Trophoblast cell (in vitro differentiated cells and primary cell): ENCODE results near the gene DKK1.
"Not testable (repeated sequence)": the region's sequence is repeated elsewhere in the genome, so short reads cannot be mapped to it uniquely, and the experiment has no call there.

Source experiments
- DNase-seq, 2 donors: peaks; one replicate each; pipeline ENCODE4 v3.0.0-alpha.2; 2016
- H2AFZ ChIP-seq: 2 replicates; pipeline ENCODE4 v1.6.1; 2013; ENCODE audit warnings: low read length, moderate library complexity, mild to moderate bottlenecking; ENCODE audit not compliant: insufficient read depth, poor library complexity
- H2AK5ac ChIP-seq: 2 replicates; pipeline ENCODE4 v1.6.1; 2013; ENCODE audit warnings: mild to moderate bottlenecking, low read length
- H2BK120ac ChIP-seq: 2 replicates; pipeline ENCODE4 v1.6.1; 2013; ENCODE audit warnings: low read length, mild to moderate bottlenecking, moderate library complexity; ENCODE audit not compliant: insufficient read depth, poor library complexity
- H2BK12ac ChIP-seq: 2 replicates; pipeline ENCODE4 v1.6.1; 2013; ENCODE audit warnings: mild to moderate bottlenecking, low read length, moderate library complexity
- H2BK5ac ChIP-seq: 2 replicates; pipeline ENCODE4 v1.6.1; 2013; ENCODE audit warnings: low read length, low read depth, moderate library complexity, mild to moderate bottlenecking; ENCODE audit not compliant: poor library complexity
- H3K14ac ChIP-seq: 2 replicates; pipeline ENCODE4 v1.6.1; 2013; ENCODE audit warnings: mild to moderate bottlenecking, low read length
- H3K18ac ChIP-seq: 2 replicates; pipeline ENCODE4 v1.6.1; 2013; ENCODE audit warnings: mild to moderate bottlenecking, low read length
- H3K23ac ChIP-seq: 2 replicates; pipeline ENCODE4 v1.6.1; 2013; ENCODE audit warnings: low read length
- H3K27ac ChIP-seq: 2 replicates; pipeline ENCODE4 v1.5.1; 2013; ENCODE audit warnings: low read depth, mild to moderate bottlenecking, inconsistent platforms, low read length, moderate library complexity
- H3K27me3 ChIP-seq: 2 replicates; pipeline ENCODE4 v1.6.1; 2013; ENCODE audit warnings: inconsistent platforms, mild to moderate bottlenecking, low read length, moderate library complexity; ENCODE audit not compliant: insufficient read depth
- H3K36me3 ChIP-seq, 2 experiments: 1 replicate in 1 of 2; 2 replicates in 1 of 2; pipeline ENCODE4 v1.6.1; 2013; ENCODE audit warnings: low read length in 2 of 2, mild to moderate bottlenecking in 2 of 2, moderate library complexity in 1 of 2; ENCODE audit not compliant: insufficient read depth in 2 of 2, control insufficient read depth in 1 of 2
- H3K4ac ChIP-seq: 2 replicates; pipeline ENCODE4 v1.6.1; 2013; ENCODE audit warnings: low read depth, mild to moderate bottlenecking, low read length, moderate library complexity
- H3K4me1 ChIP-seq, 2 experiments: 1 replicate in 1 of 2; 2 replicates in 1 of 2; pipeline ENCODE4 v1.6.1; 2013; ENCODE audit warnings: low read length in 2 of 2, mild to moderate bottlenecking in 2 of 2, moderate library complexity in 1 of 2; ENCODE audit not compliant: insufficient read depth in 2 of 2, control insufficient read depth in 1 of 2
- H3K4me2 ChIP-seq: 2 replicates; pipeline ENCODE4 v1.6.1; 2013; ENCODE audit warnings: inconsistent platforms, mild to moderate bottlenecking, low read length, moderate library complexity
- H3K4me3 ChIP-seq: 2 replicates; pipeline ENCODE4 v1.5.1; 2013; ENCODE audit warnings: mild to moderate bottlenecking, low read depth, low read length, inconsistent platforms
- H3K79me1 ChIP-seq: one replicate; pipeline ENCODE4 v1.6.1; 2013; ENCODE audit warnings: low read length
- H3K79me2 ChIP-seq: 2 replicates; pipeline ENCODE4 v1.6.1; 2013; ENCODE audit warnings: low read length, mild to moderate bottlenecking; ENCODE audit not compliant: control insufficient read depth, insufficient read depth, poor library complexity
- H3K9ac ChIP-seq: 2 replicates; pipeline ENCODE4 v1.6.1; 2013; ENCODE audit warnings: mild to moderate bottlenecking, low read length
- H3K9me3 ChIP-seq: 2 replicates; pipeline ENCODE4 v1.6.1; 2013; ENCODE audit warnings: low read depth, mild to moderate bottlenecking, control low read depth, inconsistent platforms, low read length; ENCODE audit not compliant: insufficient read depth
- H4K12ac ChIP-seq: 2 replicates; pipeline ENCODE4 v1.6.1; 2013; ENCODE audit warnings: low read depth, mild to moderate bottlenecking, low read length, moderate library complexity
- H4K8ac ChIP-seq: 2 replicates; pipeline ENCODE4 v1.6.1; 2013; ENCODE audit warnings: low read depth, mild to moderate bottlenecking, low read length, moderate library complexity
- H4K91ac ChIP-seq: one replicate; pipeline ENCODE4 v1.6.1; 2013; ENCODE audit warnings: low read depth, mild to moderate bottlenecking, low read length, moderate library complexity
- WGBS: extraction: QIAGEN DNeasy Blood & Tissue Kit; methylation state at CpG from one replicate; pipeline ENCODE4 v1.1.7; 2013; ENCODE audit warnings: missing lambda C conversion rate; ENCODE audit not compliant: insufficient read length, insufficient coverage; ENCODE audit errors: extremely low coverage; 5-methylcytosine and 5-hydroxymethylcytosine counted together

DKK1 gene

GRCh38 chr10:52365547-52366432 lies 51.7 kb downstream of the DKK1 start:
- H3K79me2 ChIP-seq, H2BK5ac ChIP-seq, H4K91ac ChIP-seq, H3K79me1 ChIP-seq, H4K12ac ChIP-seq, H2BK120ac ChIP-seq, H4K8ac ChIP-seq, H3K9ac ChIP-seq, H2AK5ac ChIP-seq, H3K27me3 ChIP-seq, DNase-seq, H3K36me3 ChIP-seq, H3K4me1 ChIP-seq, H3K4ac ChIP-seq, H3K9me3 ChIP-seq, H2BK12ac ChIP-seq, H3K23ac ChIP-seq, H3K14ac ChIP-seq, H3K18ac ChIP-seq, H3K4me3 ChIP-seq, H3K27ac ChIP-seq, H2AFZ ChIP-seq, H3K4me2 ChIP-seq: not testable (repeated sequence)
- no CpG with 5 or more reads among the region's 21 CpGs for WGBS
